ENCODE results near the gene STBD1. TPM values are rescaled to one million over a fixed set of nuclear protein-coding genes. Genes with fewer than 3 reads are reported as not detected.

The STBD1 gene
- polyA plus RNA-seq, 1 of the 3 experiments (the other 2 are of a cell fraction), result 1.6 TPM

DNA sequence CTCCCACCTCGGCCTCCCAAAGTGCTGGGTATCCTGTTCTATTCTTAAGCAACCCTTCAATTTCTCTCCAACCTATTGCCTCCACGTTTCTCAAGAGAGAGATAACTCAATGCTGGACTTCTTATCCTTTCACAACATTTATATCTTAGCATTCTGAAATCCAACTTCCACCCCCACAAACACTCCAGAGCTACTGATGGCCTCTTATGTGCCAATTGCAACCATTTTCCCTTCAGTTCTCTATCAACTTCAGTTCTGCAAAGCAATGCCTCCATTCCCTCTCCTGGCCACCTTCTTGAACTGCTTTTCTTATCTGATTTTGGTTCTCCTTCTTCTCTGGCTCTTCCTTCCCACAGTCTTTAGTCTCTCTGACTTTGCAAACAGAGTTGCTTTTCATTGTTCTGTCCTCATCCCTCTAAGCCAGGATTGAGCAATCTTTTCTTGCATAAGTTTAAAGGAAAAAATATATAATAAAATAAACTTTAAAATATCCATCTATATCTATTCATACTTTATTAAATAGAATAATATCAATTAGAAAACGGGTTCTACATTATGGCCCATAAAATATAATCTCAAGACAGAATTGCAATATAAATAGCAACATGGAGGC, 3.6 kb upstream of the STBD1 start:
- Histone ChIP-seq H3K4me3 (ENCODE audit: low read depth in 2 of 2, low read length in 1 of 2) (no peak overlapping the region), H3K4me1 (ENCODE audit: control insufficient read depth in 1 of 2, insufficient read depth in 2 of 2, low read depth in 1 of 2, low read length in 1 of 2) (peaks cover 10 to 14% of the 10 kb centered on the region in 2 experiments; a peak in 2 of 4 replicates), H3K9ac (no peak overlapping the region), H3K36me3 (replicated peaks in 1 of 2; ENCODE audit: control insufficient read depth in 1 of 2, insufficient read depth in 2 of 2, low read length in 1 of 2) (peaks cover 0 to 4% of the 10 kb centered on the region in 2 experiments), H3K9me3 (0 out of 2 replicates have a peak, but pooled peaks cover 4% of the 10 kb centered on the region), H3F3A (replicated peaks; ENCODE audit: insufficient read depth) (peaks cover 21% of the 10 kb centered on the region), H4K20me1 (ENCODE audit: insufficient read depth) (no peaks in the 10 kb centered on the region), H3K27me3 (ENCODE audit: insufficient read depth) (no peaks in the 10 kb centered on the region), H3K4me2 (no peak overlapping the region), H3K79me2 (ENCODE audit: insufficient read depth) (peaks cover 20% of the 10 kb centered on the region; the same call in 1 of the 2 replicates), H3K9me2 (no peaks in the 10 kb centered on the region), H3K27ac (ENCODE audit: low read depth in 2 of 2, low read length in 1 of 2) (no peak overlapping the region), H2AFZ (ENCODE audit: low read depth) (no peak overlapping the region)
- TF ChIP-seq, protein P1, sequence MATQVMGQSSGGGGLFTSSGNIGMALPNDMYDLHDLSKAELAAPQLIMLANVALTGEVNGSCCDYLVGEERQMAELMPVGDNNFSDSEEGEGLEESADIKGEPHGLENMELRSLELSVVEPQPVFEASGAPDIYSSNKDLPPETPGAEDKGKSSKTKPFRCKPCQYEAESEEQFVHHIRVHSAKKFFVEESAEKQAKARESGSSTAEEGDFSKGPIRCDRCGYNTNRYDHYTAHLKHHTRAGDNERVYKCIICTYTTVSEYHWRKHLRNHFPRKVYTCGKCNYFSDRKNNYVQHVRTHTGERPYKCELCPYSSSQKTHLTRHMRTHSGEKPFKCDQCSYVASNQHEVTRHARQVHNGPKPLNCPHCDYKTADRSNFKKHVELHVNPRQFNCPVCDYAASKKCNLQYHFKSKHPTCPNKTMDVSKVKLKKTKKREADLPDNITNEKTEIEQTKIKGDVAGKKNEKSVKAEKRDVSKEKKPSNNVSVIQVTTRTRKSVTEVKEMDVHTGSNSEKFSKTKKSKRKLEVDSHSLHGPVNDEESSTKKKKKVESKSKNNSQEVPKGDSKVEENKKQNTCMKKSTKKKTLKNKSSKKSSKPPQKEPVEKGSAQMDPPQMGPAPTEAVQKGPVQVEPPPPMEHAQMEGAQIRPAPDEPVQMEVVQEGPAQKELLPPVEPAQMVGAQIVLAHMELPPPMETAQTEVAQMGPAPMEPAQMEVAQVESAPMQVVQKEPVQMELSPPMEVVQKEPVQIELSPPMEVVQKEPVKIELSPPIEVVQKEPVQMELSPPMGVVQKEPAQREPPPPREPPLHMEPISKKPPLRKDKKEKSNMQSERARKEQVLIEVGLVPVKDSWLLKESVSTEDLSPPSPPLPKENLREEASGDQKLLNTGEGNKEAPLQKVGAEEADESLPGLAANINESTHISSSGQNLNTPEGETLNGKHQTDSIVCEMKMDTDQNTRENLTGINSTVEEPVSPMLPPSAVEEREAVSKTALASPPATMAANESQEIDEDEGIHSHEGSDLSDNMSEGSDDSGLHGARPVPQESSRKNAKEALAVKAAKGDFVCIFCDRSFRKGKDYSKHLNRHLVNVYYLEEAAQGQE (IDR thresholded peaks at IDR 0.05; ENCODE audit: low read depth, low read length), result no peak
- TF ChIP-seq NRF1 (IDR thresholded peaks at IDR 0.05; ENCODE audit: low read depth, low read length) (no peak), RXRA (IDR thresholded peaks at IDR 0.05; ENCODE audit: borderline replicate concordance, low read depth) (no peak), YY1 (IDR thresholded peaks at IDR 0.05; ENCODE audit: low read depth) (no peak), JUND (IDR thresholded peaks at IDR 0.05) (no peak), POLR2AphosphoS5 (IDR thresholded peaks at IDR 0.05; ENCODE audit: low read depth, low read length) (no peak), RCOR1 (IDR thresholded peaks at IDR 0.05; ENCODE audit: low read length) (no peak), MEF2A (IDR thresholded peaks at IDR 0.05; ENCODE audit: borderline replicate concordance, low read depth) (no peak), ELF1 (IDR thresholded peaks at IDR 0.05) (no peak), EP300 (IDR thresholded peaks at IDR 0.05; ENCODE audit: borderline replicate concordance in 1 of 2, low read depth in 1 of 2, low read length in 1 of 2) (no peak), USF2 (IDR thresholded peaks at IDR 0.05; ENCODE audit: borderline replicate concordance, low read depth, low read length) (no peak), GABPA (IDR thresholded peaks at IDR 0.05; ENCODE audit: low read depth) (no peak), PBX3 (IDR thresholded peaks at IDR 0.05) (no peak), FOXM1 (IDR thresholded peaks at IDR 0.05; ENCODE audit: low read depth) (no peak)
- TF ChIP-seq, protein P2, sequence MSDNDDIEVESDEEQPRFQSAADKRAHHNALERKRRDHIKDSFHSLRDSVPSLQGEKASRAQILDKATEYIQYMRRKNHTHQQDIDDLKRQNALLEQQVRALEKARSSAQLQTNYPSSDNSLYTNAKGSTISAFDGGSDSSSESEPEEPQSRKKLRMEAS (IDR thresholded peaks at IDR 0.05; ENCODE audit: low read depth), result no peak
- TF ChIP-seq, protein P3, sequence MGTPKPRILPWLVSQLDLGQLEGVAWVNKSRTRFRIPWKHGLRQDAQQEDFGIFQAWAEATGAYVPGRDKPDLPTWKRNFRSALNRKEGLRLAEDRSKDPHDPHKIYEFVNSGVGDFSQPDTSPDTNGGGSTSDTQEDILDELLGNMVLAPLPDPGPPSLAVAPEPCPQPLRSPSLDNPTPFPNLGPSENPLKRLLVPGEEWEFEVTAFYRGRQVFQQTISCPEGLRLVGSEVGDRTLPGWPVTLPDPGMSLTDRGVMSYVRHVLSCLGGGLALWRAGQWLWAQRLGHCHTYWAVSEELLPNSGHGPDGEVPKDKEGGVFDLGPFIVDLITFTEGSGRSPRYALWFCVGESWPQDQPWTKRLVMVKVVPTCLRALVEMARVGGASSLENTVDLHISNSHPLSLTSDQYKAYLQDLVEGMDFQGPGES (IDR thresholded peaks at IDR 0.05; ENCODE audit: low read depth, low read length), result no peak
- WGBS (ENCODE audit: low lambda C conversion rate), result 88% methylated on average over 3 of the region's 3 CpGs
- DNase-seq, result no peak
- CTCF ChIA-PET, result interaction anchor here (0.9 to 1.6 kb wide), 2 partner anchors 10 to 124 kb away, joined by 3 to 5 read pairs; no protein-coding TSS in a partner anchor
- POLR2A ChIA-PET, result no interaction called here
